ENCODE results near the gene ARID5B. TPM values are rescaled to one million over a fixed set of nuclear protein-coding genes. Genes with fewer than 3 reads are reported as not detected.
"Not testable (repeated sequence)": the region's sequence is repeated elsewhere in the genome, so short reads cannot be mapped to it uniquely, and the experiment has no call there.

ARID5B gene
- total RNA-seq, 1 donor from 2014 or later, result 22.8 TPM

GRCh38 chr10:61971003-61971325 lies 69.5 kb downstream of the ARID5B start:
- no peak for DNase-seq (ENCODE audit: low read depth)
- TF ChIP-seq, protein P1, sequence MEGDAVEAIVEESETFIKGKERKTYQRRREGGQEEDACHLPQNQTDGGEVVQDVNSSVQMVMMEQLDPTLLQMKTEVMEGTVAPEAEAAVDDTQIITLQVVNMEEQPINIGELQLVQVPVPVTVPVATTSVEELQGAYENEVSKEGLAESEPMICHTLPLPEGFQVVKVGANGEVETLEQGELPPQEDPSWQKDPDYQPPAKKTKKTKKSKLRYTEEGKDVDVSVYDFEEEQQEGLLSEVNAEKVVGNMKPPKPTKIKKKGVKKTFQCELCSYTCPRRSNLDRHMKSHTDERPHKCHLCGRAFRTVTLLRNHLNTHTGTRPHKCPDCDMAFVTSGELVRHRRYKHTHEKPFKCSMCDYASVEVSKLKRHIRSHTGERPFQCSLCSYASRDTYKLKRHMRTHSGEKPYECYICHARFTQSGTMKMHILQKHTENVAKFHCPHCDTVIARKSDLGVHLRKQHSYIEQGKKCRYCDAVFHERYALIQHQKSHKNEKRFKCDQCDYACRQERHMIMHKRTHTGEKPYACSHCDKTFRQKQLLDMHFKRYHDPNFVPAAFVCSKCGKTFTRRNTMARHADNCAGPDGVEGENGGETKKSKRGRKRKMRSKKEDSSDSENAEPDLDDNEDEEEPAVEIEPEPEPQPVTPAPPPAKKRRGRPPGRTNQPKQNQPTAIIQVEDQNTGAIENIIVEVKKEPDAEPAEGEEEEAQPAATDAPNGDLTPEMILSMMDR (conservative IDR thresholded peaks at IDR 0.05; ENCODE audit: low read depth, low read length), result no peak
- H3K4me3 ChIP-seq (ENCODE audit: low read depth, low read length), result no peak overlapping the region

GRCh38 chr10:61973169-61973568 lies 71.7 kb downstream of the ARID5B start:
- H3K4me3 ChIP-seq (ENCODE audit: low read depth, low read length), result no peak overlapping the region
- TF ChIP-seq, protein P1 (conservative IDR thresholded peaks at IDR 0.05; ENCODE audit: low read depth, low read length), result no peak
- DNase-seq (ENCODE audit: low read depth), result no peak

DNA sequence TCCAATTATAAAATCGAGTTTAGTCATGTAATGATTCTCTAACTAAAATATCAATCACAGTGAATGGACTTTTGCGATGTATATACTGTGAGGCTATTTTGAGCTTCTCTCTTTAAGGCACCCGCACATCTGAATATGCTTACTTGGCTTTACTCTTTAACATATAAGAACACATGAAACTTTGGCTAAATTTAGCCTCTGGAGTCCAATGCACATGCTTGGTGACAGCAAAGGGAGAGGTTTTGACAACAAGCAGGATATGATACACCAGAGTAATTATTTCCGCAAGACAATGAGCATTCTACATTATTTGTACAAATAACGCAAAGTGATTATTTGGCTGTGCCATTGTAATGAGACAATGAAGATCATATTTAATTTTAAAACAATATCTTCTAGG lies 72.4 kb downstream of the ARID5B start:
- TF ChIP-seq, protein P1 (conservative IDR thresholded peaks at IDR 0.05; ENCODE audit: low read depth, low read length), result no peak
- no peak overlapping the region for H3K4me3 ChIP-seq (ENCODE audit: low read depth, low read length)
- no peak for DNase-seq (ENCODE audit: low read depth)

- TF ChIP-seq, protein P1 (conservative IDR thresholded peaks at IDR 0.05; ENCODE audit: low read depth, low read length), result no peak
- H3K4me3 ChIP-seq (ENCODE audit: low read depth, low read length), result no peak overlapping the region
- DNase-seq (ENCODE audit: low read depth), result no peak
These were observed 73.3 kb downstream of the ARID5B start for GRCh38 chr10:61974601-61975390.

- no peak overlapping the region for H3K4me3 ChIP-seq (ENCODE audit: low read depth, low read length)
- TF ChIP-seq, protein P1 (conservative IDR thresholded peaks at IDR 0.05; ENCODE audit: low read depth, low read length), result no peak
- no peak for DNase-seq (ENCODE audit: low read depth)
These were observed 74.0 kb downstream of the ARID5B start for GRCh38 chr10:61975391-61975932.

DNA sequence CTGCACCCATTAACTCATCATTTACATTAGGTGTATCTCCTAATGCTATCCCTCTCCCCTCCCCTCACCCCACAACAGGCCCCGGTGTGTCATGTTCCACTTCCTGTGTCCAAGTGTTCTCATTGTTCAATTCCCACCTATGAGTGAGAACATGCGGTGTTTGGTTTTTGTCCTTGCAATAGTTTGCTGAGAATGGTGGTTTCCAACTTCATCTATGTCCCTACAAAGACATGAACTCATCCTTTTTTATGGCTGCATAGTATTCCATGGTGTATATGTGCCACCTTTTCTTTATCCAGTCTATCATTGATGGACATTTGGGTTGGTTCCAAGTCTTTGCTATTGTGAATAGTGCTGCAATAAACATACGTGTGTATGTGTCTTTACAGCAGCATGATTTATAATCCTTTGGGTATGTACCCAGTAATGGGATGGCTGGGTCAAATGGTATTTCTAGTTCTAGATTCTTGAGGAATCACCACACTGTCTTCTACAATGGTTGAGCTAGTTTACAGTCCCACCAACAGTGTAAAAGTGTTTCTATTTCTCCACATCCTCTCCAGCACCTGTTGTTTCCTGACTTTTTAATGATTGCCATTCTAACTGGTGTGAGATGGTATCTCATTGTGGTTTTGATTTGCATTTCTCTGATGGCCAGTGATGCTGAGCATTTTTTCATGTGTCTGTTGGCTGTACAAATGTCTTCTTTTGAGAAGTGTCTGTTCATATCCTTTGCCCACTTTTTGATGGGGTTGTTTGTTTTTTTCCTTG lies 75.6 kb downstream of the ARID5B start:
- DNase-seq (ENCODE audit: low read depth); H3K4me3 ChIP-seq (ENCODE audit: low read depth, low read length): not testable (repeated sequence)

- TF ChIP-seq, protein P1 (conservative IDR thresholded peaks at IDR 0.05; ENCODE audit: low read depth, low read length), result peak; percentile 25
- no peak for DNase-seq (ENCODE audit: low read depth)
- no peak overlapping the region for H3K4me3 ChIP-seq (ENCODE audit: low read depth, low read length)
These were observed 77.5 kb downstream of the ARID5B start for GRCh38 chr10:61978965-61979364.
